PC-3 (cell line): ENCODE results near the gene HOGA1. TPM values are rescaled to one million over a fixed set of nuclear protein-coding genes. Genes with fewer than 3 reads are reported as not detected.
"Not testable (repeated sequence)": the region's sequence is repeated elsewhere in the genome, so short reads cannot be mapped to it uniquely, and the experiment has no call there.

Source experiments
- ATAC-seq: fragments of 200-7000 bp; cut with Tn5 transposase; 2 replicates; pipeline ENCODE4 v1.9.1; 2020; ENCODE audit warnings: mild to moderate bottlenecking, moderate library complexity
- BruUV-seq: library from RNA; stranded (reverse); fragments of 400-500 nt; replicated peaks from 2 replicates; lab custom pipeline; 2021; lab: Mats Ljungman, UMichigan
- CTCF ChIA-PET: fragments of 300-600 bp; sonication (Branson Sonifier 250); formaldehyde crosslinking; loops from one replicate; lab custom pipeline; 2022; ENCODE audit warnings: antibody characterized with exemption; lab: Charles Lee
- POLR2A ChIA-PET: fragments of 300-600 bp; sonication (Branson Sonifier 250); formaldehyde crosslinking; loops from one replicate; lab custom pipeline; 2022; ENCODE audit warnings: antibody characterized with exemption; ENCODE audit not compliant: unreplicated experiment; lab: Charles Lee
- DNase-seq: peaks from one replicate; pipeline ENCODE4 v3.0.0-alpha.2; 2015
- H2AFZ ChIP-seq: fragments of 300-600 bp; sonication (generic); 2 replicates; pipeline ENCODE4 v1.6.0; 2016; ENCODE audit warnings: antibody characterized with exemption, low read length
- H3F3A ChIP-seq: fragments of 300-600 bp; sonication (generic); one replicate; pipeline ENCODE4 v1.6.0; 2017; ENCODE audit warnings: antibody characterized with exemption, low read length, control low read depth, mild to moderate bottlenecking; ENCODE audit not compliant: unreplicated experiment
- H3K27ac ChIP-seq: fragments of 300-600 bp; sonication (generic); 2 replicates; pipeline ENCODE4 v1.5.1; 2016; ENCODE audit warnings: mild to moderate bottlenecking, low read length
- H3K27me3 ChIP-seq: fragments of 300-600 bp; sonication (generic); 2 replicates; pipeline ENCODE4 v1.6.1; 2016; ENCODE audit warnings: low read length, mixed read lengths
- H3K36me3 ChIP-seq: fragments of 300-600 bp; sonication (generic); 2 replicates; pipeline ENCODE4 v1.6.1; 2016; ENCODE audit warnings: low read depth, mixed run types, low read length, mixed read lengths
- H3K4me1 ChIP-seq: fragments of 300-600 bp; sonication (generic); 2 replicates; pipeline ENCODE4 v1.5.1; 2016; ENCODE audit warnings: low read length; ENCODE audit not compliant: insufficient read depth
- H3K4me2 ChIP-seq: fragments of 300-600 bp; sonication (generic); 2 replicates; pipeline ENCODE4 v1.6.0; 2016; ENCODE audit warnings: low read length
- H3K4me3 ChIP-seq: fragments of 300-600 bp; sonication (generic); 2 replicates; pipeline ENCODE4 v1.5.1; 2016; ENCODE audit warnings: mild to moderate bottlenecking, low read length, mixed read lengths
- H3K79me2 ChIP-seq: fragments of 300-600 bp; sonication (generic); 2 replicates; pipeline ENCODE4 v1.6.1; 2017; ENCODE audit warnings: low read length, mixed read lengths
- H3K9ac ChIP-seq: fragments of 300-600 bp; sonication (generic); 2 replicates; pipeline ENCODE4 v1.6.0; 2016; ENCODE audit warnings: mild to moderate bottlenecking, low read length
- H3K9me2 ChIP-seq: fragments of 300-600 bp; sonication (generic); replicated peaks from 2 replicates; pipeline ENCODE4 v1.6.1; 2016; ENCODE audit warnings: mixed run types, low read length, mixed read lengths
- H3K9me3 ChIP-seq: fragments of 300-600 bp; sonication (generic); 2 replicates; pipeline ENCODE4 v1.6.1; 2016; ENCODE audit warnings: low read length, mixed read lengths
- H4K20me1 ChIP-seq: fragments of 300-600 bp; sonication (generic); 2 replicates; pipeline ENCODE4 v1.6.1; 2016; ENCODE audit warnings: low read length, mixed read lengths
- CTCF ChIP-seq: fragments of 300-600 bp; sonication (generic); conservative IDR thresholded peaks from 2 replicates; pipeline ENCODE4 v1.5.1; 2017; ENCODE audit warnings: antibody characterized with exemption, low read depth, mild to moderate bottlenecking, low read length
- EZH2 ChIP-seq: fragments of 300-600 bp; sonication (generic); IDR thresholded peaks from one replicate; pipeline ENCODE4 v1.6.1; 2017; ENCODE audit warnings: antibody characterized with exemption, mild to moderate bottlenecking, low read length; ENCODE audit not compliant: unreplicated experiment
- EZH2phosphoT487 ChIP-seq: fragments of 300-600 bp; sonication (generic); IDR thresholded peaks from 2 replicates; pipeline ENCODE4 v1.6.1; 2018; ENCODE audit warnings: mild to moderate bottlenecking, antibody characterized with exemption, low read length, borderline replicate concordance
- intact Hi-C: fragments of 100-400 bp; cut with micrococcal nuclease; formaldehyde crosslinking; loops from 2 replicates; pipeline ENCODE4 v1.9.0; 2023
- total RNA-seq: library from RNA; depleted of rRNA; stranded (reverse); fragments of >200 nt; gene quantifications from 2 replicates; pipeline ENCODE4 v1.2.3, GENCODE V29; 2014

Gene HOGA1
- total RNA-seq, 1 experiment from 2014 or later: 0.15 TPM

GRCh38 chr10:97551271-97551670 lies 32.9 kb upstream of the HOGA1 start:
- ATAC-seq (no peak), DNase-seq (no peak)
- Histone ChIP-seq H2AFZ (no peak overlapping the region), H3K79me2 (no peaks in the 10 kb centered on the region), H3K4me3 (no peak overlapping the region), H3K27me3 (no peaks in the 10 kb centered on the region), H3K27ac (no peak overlapping the region), H3K9ac (no peak overlapping the region), H3K4me2 (no peak overlapping the region), H3K36me3 (no peaks in the 10 kb centered on the region), H3K4me1 (peaks cover 7% of the 10 kb centered on the region), H3K9me2 (no peaks in the 10 kb centered on the region), H3F3A (no peaks in the 10 kb centered on the region), H4K20me1 (no peaks in the 10 kb centered on the region), H3K9me3 (no peaks in the 10 kb centered on the region)
- intact Hi-C loops: loop anchor here (10.0 kb wide), 1 partner anchor 64 kb away; no protein-coding TSS in a partner anchor
- ChIA-PET CTCF (no interaction called here), POLR2A (no interaction called here)
- no peak for TF ChIP-seq EZH2phosphoT487
- no peak for TF ChIP-seq EZH2
- no peak for TF ChIP-seq CTCF
- BruUV-seq: no TSS peak

GRCh38 chr10:97553575-97554031 lies 30.6 kb upstream of the HOGA1 start:
- DNase-seq (peak; percentile 71), ATAC-seq (peak; percentile 99)
- ChIA-PET POLR2A (no interaction called here), CTCF (interaction anchor here (1.3 to 1.4 kb wide), 2 partner anchors 19 to 35 kb away, joined by 3 to 4 read pairs; no protein-coding TSS in a partner anchor)
- H3K27me3 ChIP-seq: no peaks in the 10 kb centered on the region
- no TSS peak for BruUV-seq
- H3K9me2 ChIP-seq: no peaks in the 10 kb centered on the region
- peaks cover 7% of the 10 kb centered on the region for H3K4me1 ChIP-seq
- H3F3A ChIP-seq: no peaks in the 10 kb centered on the region
- no peaks in the 10 kb centered on the region for H4K20me1 ChIP-seq
- H3K4me2 ChIP-seq: no peak overlapping the region
- H3K9ac ChIP-seq: no peak overlapping the region
- no peak overlapping the region for H3K4me3 ChIP-seq
- intact Hi-C loops: loop anchor here (1.0 to 10.0 kb wide), 2 partner anchors 61 to 90 kb away; no protein-coding TSS in a partner anchor
- H3K9me3 ChIP-seq: no peaks in the 10 kb centered on the region
- H2AFZ ChIP-seq: peak overlapping the region; percentile 25; the same call in 1 of the 2 replicates
- H3K79me2 ChIP-seq: no peaks in the 10 kb centered on the region
- H3K27ac ChIP-seq: no peak overlapping the region
- TF ChIP-seq CTCF (peak; percentile 76), EZH2 (no peak)
- no peaks in the 10 kb centered on the region for H3K36me3 ChIP-seq

GRCh38 chr10:97554336-97554735 lies 29.9 kb upstream of the HOGA1 start:
- BruUV-seq, H3K27me3 ChIP-seq, H2AFZ ChIP-seq, POLR2A ChIA-PET, H3K9me3 ChIP-seq, H3K4me2 ChIP-seq, H3K9ac ChIP-seq, H3K4me3 ChIP-seq, H3K36me3 ChIP-seq, H4K20me1 ChIP-seq, H3K79me2 ChIP-seq, H3F3A ChIP-seq, H3K27ac ChIP-seq, H3K4me1 ChIP-seq, DNase-seq, ATAC-seq, H3K9me2 ChIP-seq: not testable (repeated sequence)
- CTCF ChIA-PET: interaction anchor here (1.3 to 1.4 kb wide), 2 partner anchors 20 to 36 kb away, joined by 3 to 4 read pairs; no protein-coding TSS in a partner anchor
- intact Hi-C loops: loop anchor here (10.0 kb wide), 1 partner anchor 60 kb away; no protein-coding TSS in a partner anchor

- CTCF ChIA-PET, H3K36me3 ChIP-seq, H3K4me3 ChIP-seq, H3K9me3 ChIP-seq, H3K27me3 ChIP-seq, H2AFZ ChIP-seq, ATAC-seq, H3K27ac ChIP-seq, H3K9ac ChIP-seq, H4K20me1 ChIP-seq, DNase-seq, POLR2A ChIA-PET, H3K4me1 ChIP-seq, H3K4me2 ChIP-seq, H3K9me2 ChIP-seq, H3F3A ChIP-seq, H3K79me2 ChIP-seq, BruUV-seq: not testable (repeated sequence)
- intact Hi-C loops: loop anchor here (10.0 kb wide), 1 partner anchor 59 kb away; no protein-coding TSS in a partner anchor
Measured at GRCh38 chr10:97555541-97555940, 28.6 kb upstream of the HOGA1 start.

GRCh38 chr10:97560731-97561381 lies 23.3 kb upstream of the HOGA1 start:
- CTCF ChIA-PET, H3K9me2 ChIP-seq, H3K27ac ChIP-seq, BruUV-seq, POLR2A ChIA-PET, H3K9ac ChIP-seq, intact Hi-C loops, H3K4me1 ChIP-seq, ATAC-seq, DNase-seq, H3K4me2 ChIP-seq, H2AFZ ChIP-seq, H3F3A ChIP-seq, H3K36me3 ChIP-seq, H3K27me3 ChIP-seq, H3K4me3 ChIP-seq, H3K79me2 ChIP-seq, H4K20me1 ChIP-seq, H3K9me3 ChIP-seq: not testable (repeated sequence)
